Stimulated activated CD8-positive, alpha-beta memory T cell treated with anti-CD3 and anti-CD28 coated beads, Interleukin-7, amount 100 ng/mL, for 24 hours (primary cell): ENCODE data around the gene KCNQ5.

Experiments
- DNase-seq: peaks from one replicate; pipeline ENCODE4 v3.0.0-alpha.2; 2020; ENCODE audit warnings: low read depth

The KCNQ5 gene

DNA sequence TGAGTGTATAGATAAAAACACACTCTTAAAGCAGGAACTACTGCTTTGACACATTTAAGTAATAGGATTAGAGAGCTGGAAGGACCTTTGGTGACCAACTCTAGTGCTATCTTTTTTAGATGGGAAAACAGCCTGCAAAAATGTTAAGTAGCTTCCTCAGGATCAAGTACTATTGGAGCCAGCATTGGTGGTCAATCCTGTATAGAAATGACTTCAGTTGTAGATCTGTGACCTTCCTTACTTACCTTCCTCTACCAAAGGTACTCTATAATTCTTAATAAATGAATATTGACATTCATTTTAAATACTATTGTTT is 18.7 kb downstream of the KCNQ5 start:
- DNase-seq = no peak

DNA sequence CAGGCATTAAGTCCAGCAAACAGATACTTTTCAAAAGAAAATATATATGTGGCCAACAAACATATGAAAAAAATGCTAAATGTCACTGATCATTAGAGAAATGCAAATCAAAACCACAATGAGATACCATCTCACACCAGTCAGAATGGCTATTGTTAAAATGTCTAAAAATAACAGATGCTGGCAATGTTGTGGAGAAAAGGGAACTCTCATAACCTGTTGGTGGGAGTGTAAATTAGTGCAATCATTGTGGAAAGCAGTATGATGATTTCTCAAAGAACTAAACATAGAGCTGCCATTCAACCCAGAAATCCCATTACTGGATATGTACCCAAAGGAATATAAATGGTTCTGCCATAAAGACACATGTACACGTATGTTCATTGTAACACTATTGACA is 20.6 kb downstream of the KCNQ5 start:
- no peak for DNase-seq

DNA sequence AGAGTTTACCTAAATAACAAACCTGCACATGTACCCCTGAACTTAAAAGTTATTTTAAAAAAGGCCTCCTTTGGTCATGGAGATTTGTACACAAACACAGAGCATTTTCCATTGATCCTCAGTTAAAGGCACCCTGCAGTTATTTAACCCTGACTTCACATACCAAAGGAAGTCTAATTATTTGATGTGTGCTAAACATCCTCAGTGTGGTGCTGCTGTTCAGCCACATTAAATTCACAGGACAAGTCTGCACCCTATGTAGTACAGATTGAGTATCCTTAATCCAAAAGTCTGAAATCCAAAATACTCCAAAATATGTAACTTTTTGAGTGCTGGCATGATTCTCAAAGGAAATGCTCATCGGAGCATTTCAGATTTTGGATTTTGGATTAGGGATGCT is 21.4 kb downstream of the KCNQ5 start:
- no peak for DNase-seq

DNA sequence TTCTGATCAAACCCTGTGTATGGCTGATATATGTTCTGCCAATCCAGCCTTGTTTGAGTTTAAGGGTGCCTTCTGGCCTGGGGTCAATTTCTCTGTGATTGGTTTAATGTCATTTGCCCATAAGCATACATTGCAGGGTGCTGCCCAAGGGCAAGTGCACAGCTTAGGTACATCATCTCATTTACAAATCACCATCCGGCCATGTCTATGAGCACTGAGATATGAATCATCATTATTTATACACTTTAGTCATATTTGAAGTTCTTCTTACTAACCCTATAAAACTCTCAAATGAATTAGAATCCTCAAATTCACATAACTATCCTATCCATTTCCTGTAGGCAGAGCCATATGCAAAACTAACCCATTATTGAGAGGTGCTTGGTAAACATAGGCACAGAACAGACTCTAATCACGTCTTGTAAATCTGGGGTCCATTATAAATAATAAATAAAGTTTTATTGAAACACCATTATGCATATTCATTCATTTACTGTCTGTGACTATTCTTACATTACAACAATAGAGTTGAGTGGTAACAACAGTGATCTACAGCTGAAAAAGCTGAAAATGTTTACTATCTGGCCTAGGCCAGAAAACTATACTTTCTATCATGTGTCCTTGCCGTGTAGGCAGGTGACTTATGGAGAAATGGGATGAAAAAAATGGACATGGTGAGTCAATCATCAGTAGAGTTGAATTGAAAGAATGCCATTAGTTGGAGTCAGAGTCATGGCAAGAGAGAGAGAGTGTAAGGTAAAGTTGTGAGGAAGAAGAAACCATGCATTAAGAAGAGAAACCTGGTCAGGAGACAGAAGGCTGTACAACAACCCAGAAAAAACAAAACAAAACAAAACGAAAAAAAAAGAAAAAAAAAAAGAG is 25.0 kb downstream of the KCNQ5 start:
- DNase-seq = no peak

DNA sequence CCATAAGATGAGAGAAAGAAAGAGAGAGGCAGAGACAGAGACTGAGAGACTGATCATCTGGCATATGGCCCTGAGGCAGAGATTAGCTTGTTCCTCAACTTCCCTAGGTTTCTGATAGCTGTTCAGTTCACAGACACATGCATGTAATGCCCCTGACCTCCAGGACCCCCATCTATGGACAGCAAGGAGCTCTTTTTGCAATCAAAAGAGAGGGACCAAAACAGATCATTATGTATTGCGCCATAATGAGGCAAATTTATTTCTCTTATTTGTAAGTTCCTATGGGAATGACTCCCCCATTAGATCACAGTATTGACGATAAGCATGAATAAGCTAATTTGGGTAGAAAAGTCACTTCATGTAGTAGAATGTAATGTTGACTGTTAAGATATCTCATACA is 25.6 kb downstream of the KCNQ5 start:
- DNase-seq = no peak

DNA sequence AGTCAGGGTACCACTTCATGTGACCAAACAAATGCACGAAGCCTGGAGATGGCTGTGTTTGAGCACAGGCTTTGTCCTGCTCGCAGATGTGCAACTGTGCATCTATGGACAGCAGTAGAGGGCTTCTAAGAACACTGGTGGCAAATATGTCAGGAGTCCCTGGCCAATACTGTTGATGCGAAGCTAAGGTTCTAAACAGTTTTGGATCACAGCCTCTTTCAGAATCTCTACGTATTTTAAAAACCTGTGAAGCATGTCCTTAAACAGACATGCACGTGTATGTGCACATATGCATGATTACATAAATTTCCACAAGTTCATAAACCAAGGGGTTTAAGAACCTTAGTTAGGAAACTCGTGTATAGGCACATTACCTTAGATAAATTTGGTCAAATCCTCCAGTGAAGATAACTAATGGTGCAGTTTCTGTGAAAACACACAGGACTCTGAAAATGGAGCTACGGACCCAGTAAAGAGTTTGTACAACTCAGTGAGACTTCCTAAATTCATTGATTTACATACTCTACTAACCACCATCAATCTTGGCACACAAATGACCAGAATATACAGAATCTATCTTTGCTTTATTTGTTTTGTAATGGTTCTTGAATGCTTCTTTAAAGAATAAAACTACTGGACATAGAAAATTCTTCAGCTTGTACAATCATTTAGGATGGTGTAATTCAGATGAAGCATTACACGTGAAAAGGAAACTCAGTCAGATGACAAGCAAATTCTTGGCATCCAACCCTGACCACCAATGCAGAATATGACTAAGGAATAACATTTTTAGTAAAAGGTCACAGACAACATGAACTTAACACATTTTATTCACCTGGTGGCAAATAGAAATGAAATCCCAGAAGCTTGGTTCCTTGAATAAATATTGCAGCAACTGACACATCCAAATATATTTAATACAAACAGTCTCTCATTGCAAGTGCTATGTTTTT is 27.4 kb downstream of the KCNQ5 start:
- no peak for DNase-seq

DNA sequence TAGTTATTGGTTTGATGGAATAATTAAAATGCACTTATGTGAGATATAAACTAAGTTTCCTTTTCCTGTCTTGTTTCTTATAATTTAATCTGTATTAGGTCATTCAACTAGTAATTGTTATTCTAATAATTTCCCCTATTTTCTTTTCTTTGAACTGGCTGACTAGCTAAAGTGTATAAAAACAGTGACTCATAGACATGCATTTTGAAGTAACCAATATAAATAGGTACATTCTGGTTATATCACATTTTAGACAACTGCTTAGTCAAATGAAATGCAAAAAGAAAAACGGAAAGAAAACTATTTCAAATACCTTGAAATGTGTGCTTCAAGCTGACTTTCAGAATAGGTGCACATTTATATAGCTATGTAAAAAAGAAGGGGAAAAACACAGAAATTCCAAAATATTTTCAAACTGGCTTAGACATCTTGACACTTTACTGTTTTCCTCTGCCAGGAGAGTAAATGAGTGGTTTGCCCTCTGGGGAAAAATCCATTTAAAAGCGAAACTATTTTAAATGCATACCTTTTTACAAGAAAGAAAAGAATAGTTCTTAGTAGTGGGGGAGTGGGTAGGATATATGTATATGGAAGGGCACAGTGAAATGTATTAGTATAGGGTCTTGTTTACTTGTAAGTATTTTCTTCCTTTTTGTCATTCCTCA is 28.3 kb downstream of the KCNQ5 start:
- no peak for DNase-seq

DNA sequence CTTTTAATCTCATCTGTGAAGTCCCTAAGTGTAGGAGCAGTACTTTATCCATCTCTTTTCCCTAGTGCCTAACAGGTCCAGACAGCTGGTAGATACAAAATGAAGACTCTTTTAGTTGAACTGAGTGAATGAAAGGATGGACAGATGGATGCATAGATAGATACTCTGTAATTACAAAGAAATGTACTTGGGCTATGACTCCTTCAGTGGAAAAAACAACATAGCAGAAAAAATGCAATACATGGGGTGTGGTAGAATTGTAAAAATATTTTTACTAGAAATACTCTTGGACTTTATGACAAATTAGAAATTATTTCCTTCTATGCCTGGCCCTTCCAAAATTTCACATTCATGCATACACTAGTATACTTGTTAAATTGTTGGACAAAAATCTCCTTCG is 29.3 kb downstream of the KCNQ5 start:
- no peak for DNase-seq

DNA sequence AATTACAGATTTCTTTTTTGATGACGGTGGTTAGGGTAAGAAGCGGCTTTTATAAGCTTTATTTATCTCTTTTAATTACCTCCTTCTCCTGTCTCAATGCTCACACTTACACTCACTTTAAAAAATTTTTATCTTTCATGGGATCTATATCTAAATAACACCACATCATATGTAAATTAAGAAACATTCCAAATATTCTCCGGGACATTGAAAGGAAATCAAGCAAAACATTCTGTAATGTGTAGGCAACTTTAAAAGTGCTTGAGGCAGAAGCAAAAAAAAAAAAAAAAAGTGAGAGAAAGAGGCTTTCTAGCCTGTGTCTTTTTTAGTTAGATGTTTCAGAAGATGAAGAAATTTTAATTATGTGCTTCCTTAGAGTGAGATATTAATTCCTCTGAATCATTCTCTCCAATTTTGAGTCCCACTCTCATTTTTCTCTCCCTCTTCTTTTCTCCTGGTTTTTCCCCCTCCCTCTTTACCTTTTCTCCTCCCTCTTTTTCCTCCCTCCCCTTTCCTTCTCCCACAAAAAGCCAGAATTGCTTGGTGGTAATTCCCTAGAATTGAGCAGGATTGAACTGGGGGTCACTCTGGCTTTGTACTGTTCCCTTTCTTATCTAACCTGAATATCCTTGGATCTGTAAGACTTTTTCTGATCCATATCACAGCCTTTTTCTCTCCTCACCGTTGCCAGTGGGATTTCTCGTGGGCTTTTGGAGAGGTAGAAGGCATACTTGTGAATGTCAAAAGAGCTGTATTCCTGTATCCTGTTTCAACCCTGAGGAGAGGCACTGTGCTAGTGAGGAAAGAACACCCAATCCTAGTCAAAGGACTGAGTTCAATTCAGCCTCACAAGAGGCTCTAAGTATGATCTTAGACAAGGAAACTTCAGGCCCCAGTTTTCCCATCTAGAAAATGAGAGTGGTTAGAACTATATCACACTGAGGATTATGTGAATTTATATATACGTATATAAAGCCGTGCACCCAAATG is 30.4 kb downstream of the KCNQ5 start:
- no peak for DNase-seq

DNA sequence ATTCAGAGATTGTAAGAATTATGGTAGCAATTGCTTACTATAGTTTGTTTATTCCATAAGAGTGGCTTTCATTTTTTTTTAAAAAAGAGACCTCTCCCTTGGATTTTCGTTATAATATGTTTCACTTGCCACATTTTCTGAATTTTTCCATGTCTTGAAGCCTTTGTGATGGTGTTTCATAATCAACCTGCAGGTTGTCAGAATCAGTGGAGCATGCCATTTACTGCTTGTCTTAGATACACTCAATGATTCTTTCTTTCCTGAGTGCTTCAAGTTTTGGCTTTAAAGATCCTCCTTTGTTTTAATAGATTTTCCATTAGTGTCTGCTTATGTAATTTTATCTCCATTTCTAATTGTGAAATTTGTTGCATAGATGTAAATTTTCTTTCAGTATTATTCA is 31.2 kb downstream of the KCNQ5 start:
- DNase-seq = no peak

DNA sequence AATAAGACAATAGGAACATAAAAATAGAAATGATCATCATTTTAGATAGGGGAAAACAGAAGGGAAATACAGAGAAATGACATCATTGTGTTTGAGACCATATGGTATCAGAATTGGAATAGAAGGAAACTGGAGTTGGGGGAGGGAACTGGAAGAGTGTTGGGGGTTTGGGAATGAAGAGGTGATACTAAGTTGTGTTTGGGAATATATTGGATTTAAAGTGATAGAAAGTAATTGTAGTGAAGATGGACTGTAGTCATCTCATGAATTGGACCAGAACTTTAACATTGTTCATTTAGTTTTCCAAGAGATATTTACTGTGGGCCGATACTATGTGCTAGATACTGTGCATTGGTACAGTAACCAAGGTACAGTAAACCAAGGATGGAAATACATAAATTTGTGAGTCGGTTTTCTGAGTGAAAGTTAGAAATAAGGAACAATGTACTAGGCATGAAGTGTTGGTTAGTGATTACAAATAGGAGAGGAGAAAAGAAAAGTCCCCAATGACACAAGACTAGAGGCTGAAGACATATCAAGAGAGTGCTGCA is 32.3 kb downstream of the KCNQ5 start:
- DNase-seq = no peak

DNA sequence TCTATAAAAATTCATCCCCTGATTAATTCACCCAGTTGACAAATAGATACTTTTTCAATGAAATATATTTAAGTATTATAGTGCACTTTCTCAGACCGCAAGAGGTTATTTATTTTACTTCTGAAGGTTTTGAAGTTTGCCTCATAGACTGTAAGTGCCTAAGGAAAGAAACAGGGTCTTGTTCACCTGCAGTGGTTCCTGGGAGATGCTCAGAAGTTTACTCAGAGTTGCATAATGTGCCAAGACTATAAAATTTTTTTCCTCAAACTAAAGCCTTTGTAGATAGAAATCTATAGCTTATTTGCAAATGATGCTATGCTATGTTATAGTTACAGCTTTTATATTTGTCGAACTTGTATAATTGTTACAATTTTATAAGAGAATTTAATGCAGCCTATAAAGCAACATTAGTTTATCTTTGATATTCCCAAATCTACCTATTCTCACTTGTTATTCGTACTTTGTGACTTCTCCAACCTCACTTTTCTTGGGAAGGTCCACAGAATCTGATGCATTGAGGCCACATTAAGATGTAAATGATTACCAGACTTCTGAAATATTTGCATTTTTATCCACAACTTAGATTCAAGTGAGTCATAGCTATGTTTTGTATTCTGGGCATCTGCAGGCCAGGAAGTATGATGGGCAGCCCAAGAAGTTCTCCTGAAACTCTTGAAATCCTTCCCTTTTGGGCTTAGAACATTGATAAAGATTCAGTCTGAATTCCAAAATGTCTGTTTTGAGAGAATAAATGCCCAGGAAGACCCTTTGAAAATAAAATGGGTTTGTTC is 35.7 kb downstream of the KCNQ5 start:
- no peak for DNase-seq

DNA sequence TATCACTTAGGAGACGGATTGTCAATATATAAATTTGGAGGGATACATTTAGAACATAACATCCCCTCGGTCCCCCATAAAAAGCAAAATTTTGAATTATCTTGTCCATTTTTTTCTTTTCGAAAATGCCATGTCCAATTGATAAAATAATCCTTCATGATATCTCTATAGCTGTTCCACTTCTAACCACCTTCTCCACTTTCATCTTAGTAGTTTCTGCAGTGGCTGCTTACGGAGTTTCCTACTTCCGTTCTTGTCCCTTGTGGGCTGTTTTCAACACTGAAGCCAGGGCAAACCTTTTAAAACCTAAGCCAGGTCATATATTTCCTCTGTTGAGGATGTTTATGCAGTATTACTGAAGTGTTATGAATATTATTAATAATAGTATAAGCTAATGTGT is 37.9 kb downstream of the KCNQ5 start:
- DNase-seq = no peak

DNA sequence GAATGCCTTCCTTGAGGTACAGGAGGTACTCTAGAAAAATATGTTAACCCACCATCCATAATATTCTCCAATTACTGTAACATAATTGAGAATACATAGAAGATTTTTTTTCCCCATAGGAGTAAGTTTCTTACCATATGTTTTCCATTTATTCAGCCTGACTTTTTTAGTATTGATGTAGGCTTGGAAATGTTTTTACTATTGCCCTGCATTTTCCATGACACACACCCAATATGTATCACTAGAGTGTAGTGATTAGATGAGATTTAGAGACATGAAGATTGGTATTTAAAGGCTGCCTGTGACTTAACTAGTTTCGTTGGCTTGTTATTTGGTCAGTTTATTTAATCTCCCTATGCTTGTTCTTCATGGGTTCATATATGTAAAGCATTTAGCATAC is 39.5 kb downstream of the KCNQ5 start:
- no peak for DNase-seq

DNA sequence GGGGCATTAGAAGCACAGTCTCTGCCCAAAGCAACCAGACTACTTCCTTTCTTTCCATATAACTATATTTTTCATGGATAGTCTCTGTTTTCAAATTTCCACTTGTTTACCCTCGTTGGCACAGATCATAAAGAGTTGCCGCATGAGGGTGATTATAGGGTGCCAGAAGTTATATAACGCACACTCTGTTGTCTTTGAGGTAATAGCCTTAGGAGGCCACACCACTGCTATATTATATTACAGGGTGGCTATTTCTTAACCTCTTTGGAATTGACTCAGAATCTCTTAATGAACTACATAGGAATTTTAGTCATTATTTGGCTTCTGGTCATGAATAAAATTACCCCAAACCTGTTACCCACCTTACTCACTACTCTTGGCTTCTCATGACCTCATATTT is 43.7 kb downstream of the KCNQ5 start:
- no peak for DNase-seq

DNA sequence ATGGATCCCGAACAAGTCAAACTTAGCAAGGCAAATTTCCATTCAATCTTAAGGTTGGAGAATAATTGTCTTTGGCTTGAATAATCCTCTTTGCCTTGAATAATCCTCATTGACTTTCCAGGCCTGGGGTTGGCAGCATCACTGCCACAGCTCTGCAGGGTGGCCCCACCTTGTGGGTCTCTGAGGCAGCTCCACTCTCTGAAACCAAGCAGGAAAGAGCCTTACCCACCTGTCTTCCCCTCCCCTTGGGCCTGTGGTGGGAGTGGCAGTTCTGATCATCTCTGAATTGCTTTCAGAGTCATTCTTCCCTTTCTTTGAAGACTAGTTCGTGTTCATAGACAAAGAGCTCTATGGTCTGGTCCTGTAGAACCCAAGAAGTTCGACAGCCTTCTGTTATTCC is 47.5 kb downstream of the KCNQ5 start:
- DNase-seq = no peak

DNA sequence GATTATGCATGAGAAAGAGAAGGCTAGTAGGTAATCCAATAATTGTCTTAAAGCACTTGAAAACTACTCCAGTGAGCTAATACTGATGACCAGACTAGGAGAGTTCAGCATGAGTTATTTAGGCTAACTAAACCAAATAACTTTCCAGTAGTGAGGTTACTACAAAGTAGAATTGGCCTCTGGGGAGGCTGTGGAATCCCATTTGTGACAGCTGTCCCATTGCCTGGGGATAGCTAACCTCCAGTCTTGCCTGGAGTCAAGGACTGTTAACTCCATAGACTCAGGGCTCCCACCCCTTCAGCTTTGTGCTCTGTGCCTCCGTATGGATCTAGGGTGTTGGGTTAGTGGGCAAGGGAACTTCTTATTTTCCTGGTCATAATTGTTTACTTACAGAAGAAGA is 51.0 kb downstream of the KCNQ5 start:
- no peak for DNase-seq

DNA sequence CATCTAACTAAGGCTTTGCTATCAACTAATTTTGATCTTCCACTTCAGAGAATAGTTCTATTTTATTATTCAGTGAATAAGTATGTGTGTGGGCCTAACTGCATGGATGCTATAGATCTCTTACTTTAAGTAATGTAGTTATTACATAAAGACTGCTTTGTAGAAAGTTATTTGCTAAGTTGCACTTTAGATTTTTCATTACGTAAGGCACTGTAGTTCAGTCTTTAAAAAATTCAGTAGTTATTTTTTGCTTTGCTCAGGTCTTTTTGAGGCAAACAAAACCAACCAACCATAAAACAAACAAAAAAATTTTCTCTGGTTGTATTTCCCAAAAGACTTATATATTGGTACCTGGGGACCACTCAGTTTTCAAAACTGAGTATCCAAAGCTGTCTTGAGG is 53.0 kb downstream of the KCNQ5 start:
- no peak for DNase-seq

DNA sequence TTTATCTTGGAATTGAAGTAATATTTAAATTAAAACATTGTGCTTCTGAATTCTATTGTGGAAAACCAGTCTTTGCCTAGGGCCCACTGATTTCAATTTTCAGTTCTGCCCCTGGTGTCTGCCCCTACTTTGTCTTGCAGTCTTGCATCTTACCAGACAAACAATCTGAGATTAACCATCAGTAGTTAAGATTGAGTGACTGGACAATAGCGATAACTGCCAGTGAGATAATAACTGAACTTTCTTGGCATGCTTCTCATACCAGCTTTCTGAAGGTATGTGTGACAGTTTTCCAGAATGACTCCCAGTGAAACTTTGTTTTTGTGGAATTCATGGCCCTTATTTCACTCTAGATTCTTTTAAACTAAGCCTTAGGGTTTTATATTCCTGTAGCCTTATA is 53.5 kb downstream of the KCNQ5 start:
- no peak for DNase-seq

DNA sequence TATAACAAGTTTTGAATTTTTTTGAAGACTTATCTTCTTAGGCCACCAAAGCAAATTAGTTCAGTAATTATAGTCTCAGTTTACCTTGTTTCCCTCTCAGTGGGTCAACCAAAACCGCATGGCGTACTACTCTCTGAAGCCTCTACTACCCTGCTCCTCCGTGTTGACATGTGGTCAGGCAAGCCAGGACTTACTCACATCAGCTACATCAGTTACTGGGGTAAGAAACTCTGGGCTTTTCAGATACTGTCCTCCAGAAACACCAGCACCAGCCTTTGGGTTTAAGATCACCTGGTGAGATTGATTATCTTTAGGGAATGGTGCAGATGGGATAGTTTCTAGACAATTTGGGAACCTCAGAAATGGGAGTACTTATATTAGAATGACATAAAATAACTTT is 55.1 kb downstream of the KCNQ5 start:
- no peak for DNase-seq
